ENCODE measurements around the gene ZNF566. TPM values are rescaled to one million over a fixed set of nuclear protein-coding genes. Genes with fewer than 3 reads are reported as not detected.

Gene ZNF566
- total and polyA plus RNA-seq, 2 of the 13 experiments (the other 11 are each of a cell fraction or from before 2014, with no cell fraction given): 4.8 to 13.7 TPM

DNA sequence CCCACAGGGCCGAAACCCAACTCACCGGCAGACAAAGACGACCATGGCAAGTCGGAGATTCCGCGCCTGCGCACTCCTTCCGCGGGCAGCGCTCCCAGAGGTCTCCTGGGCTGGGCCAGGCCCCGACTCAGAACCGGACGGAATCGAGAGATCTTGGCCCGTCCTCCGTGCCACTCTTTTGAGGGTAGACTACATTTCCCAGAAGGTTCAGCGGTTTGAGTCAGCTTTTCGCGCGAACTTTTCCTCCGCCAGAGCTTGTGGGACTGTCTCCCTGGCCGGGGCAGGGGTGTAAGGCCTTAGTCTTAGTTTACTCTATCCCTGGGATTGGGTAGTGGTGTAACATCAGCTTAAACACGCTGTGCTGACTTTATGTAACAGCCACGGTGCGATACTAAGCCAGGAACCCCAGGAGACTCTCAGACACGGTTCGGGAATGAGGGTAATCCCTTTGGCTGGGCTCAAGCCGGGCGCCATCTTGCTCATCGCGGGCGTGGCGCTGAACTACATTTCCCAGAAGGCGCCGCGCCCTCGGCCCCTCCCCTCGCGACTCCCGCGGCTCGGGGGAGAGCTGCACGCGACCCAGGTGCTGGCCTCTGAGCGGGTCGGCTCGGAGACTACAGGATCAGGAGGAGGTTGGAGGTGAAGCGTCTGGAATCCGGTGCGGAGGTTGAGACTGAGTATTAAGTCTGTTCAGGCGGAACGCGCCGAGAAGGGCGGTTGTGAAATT is 39.0 kb upstream of the ZNF566 start, which contains the start of gene ZNF260 (continued):
- TF ChIP-seq GFI1 (CRISPR knock-in tag; IDR thresholded peaks at IDR 0.05; ENCODE audit: borderline replicate concordance) (no peak), SMYD3 (CRISPR knock-in tag; IDR thresholded peaks at IDR 0.05) (no peak), PITX1 (CRISPR knock-in tag; IDR thresholded peaks at IDR 0.05) (peak; percentile 84), MED1 (CRISPR knock-in tag; IDR thresholded peaks at IDR 0.05) (peak; percentile 38; the same call in 1 of the 2 replicates), ZNF556 (CRISPR knock-in tag; IDR thresholded peaks at IDR 0.05; ENCODE audit: borderline replicate concordance) (peak; percentile 50; the same call in 1 of the 2 replicates), RELA (CRISPR knock-in tag; IDR thresholded peaks at IDR 0.05) (no peak), SNRNP70 (IDR thresholded peaks at IDR 0.05; ENCODE audit: low read depth, low read length) (no peak), SKI (IDR thresholded peaks at IDR 0.05; ENCODE audit: partially characterized antibody) (no peak), SP140L (CRISPR knock-in tag; IDR thresholded peaks at IDR 0.05; ENCODE audit: borderline replicate concordance) (no peak), ZNF598 (CRISPR knock-in tag; IDR thresholded peaks at IDR 0.05; ENCODE audit: borderline replicate concordance) (peak; percentile 79; the same call in 1 of the 2 replicates), GLI4 (CRISPR knock-in tag; IDR thresholded peaks at IDR 0.05; ENCODE audit: borderline replicate concordance) (peak; percentile 81; the same call in 1 of the 2 replicates), PCBP2 (optimal IDR thresholded peaks at IDR 0.05; ENCODE audit: low read depth, low read length, poor library complexity, severe bottlenecking) (no peak), CCDC6 (CRISPR knock-in tag; IDR thresholded peaks at IDR 0.05) (no peak), TCF12 (IDR thresholded peaks at IDR 0.05) (no peak), TCF12 (CRISPR knock-in tag; IDR thresholded peaks at IDR 0.05) (no peak; the same call in 1 of the 2 replicates), PTBP1 (IDR thresholded peaks at IDR 0.05; ENCODE audit: low read depth, low read length, poor library complexity, severe bottlenecking) (no peak), ZNF331 (CRISPR knock-in tag; IDR thresholded peaks at IDR 0.05) (peak; percentile 21; the same call in 1 of the 2 replicates), ZBTB7A (CRISPR knock-in tag; IDR thresholded peaks at IDR 0.05) (no peak), TGIF2 (CRISPR knock-in tag; IDR thresholded peaks at IDR 0.05) (peak; percentile 60), MTA1 (CRISPR knock-in tag; IDR thresholded peaks at IDR 0.05; ENCODE audit: borderline replicate concordance) (no peak)
- TF ChIP-seq, protein P1, sequence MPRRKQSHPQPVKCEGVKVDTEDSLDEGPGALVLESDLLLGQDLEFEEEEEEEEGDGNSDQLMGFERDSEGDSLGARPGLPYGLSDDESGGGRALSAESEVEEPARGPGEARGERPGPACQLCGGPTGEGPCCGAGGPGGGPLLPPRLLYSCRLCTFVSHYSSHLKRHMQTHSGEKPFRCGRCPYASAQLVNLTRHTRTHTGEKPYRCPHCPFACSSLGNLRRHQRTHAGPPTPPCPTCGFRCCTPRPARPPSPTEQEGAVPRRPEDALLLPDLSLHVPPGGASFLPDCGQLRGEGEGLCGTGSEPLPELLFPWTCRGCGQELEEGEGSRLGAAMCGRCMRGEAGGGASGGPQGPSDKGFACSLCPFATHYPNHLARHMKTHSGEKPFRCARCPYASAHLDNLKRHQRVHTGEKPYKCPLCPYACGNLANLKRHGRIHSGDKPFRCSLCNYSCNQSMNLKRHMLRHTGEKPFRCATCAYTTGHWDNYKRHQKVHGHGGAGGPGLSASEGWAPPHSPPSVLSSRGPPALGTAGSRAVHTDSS (CRISPR knock-in tag; conservative IDR thresholded peaks at IDR 0.05): no peak
- TF ChIP-seq, protein P2, sequence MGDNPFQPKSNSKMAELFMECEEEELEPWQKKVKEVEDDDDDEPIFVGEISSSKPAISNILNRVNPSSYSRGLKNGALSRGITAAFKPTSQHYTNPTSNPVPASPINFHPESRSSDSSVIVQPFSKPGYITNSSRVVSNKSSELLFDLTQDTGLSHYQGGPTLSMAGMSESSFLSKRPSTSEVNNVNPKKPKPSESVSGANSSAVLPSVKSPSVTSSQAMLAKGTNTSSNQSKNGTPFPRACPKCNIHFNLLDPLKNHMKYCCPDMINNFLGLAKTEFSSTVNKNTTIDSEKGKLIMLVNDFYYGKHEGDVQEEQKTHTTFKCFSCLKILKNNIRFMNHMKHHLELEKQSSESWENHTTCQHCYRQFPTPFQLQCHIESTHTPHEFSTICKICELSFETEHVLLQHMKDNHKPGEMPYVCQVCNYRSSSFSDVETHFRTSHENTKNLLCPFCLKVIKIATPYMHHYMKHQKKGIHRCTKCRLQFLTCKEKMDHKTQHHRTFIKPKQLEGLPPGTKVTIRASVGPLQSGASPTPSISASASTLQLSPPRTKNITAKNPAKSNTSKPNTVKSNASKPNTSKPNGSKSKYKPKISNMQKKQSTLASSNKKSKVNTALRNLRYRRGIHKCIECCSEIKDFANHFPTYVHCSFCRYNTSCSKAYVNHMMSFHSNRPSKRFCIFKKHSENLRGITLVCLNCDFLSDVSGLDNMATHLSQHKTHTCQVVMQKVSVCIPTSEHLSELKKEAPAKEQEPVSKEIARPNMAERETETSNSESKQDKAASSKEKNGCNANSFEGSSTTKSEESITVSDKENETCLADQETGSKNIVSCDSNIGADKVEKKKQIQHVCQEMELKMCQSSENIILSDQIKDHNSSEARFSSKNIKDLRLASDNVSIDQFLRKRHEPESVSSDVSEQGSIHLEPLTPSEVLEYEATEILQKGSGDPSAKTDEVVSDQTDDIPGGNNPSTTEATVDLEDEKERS (CRISPR knock-in tag; IDR thresholded peaks at IDR 0.05): 0 out of 2 replicates have a peak, but pooled peaks have one; percentile 72
- TF ChIP-seq, protein P3, sequence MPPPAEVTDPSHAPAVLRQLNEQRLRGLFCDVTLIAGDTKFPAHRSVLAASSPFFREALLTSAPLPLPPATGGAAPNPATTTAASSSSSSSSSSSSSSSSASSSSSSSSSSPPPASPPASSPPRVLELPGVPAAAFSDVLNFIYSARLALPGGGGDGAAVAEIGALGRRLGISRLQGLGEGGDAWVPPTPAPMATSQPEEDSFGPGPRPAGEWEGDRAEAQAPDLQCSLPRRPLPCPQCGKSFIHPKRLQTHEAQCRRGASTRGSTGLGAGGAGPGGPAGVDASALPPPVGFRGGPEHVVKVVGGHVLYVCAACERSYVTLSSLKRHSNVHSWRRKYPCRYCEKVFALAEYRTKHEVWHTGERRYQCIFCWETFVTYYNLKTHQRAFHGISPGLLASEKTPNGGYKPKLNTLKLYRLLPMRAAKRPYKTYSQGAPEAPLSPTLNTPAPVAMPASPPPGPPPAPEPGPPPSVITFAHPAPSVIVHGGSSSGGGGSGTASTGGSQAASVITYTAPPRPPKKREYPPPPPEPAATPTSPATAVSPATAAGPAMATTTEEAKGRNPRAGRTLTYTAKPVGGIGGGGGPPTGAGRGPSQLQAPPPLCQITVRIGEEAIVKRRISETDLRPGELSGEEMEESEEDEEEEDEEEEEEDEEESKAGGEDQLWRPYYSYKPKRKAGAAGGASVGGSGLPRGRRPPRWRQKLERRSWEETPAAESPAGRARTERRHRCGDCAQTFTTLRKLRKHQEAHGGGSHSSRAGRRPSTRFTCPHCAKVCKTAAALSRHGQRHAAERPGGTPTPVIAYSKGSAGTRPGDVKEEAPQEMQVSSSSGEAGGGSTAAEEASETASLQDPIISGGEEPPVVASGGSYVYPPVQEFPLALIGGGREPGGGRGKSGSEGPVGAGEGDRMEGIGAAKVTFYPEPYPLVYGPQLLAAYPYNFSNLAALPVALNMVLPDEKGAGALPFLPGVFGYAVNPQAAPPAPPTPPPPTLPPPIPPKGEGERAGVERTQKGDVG (CRISPR knock-in tag; IDR thresholded peaks at IDR 0.05; ENCODE audit: borderline replicate concordance): no peak
